Measurements from ENCODE around the gene PSD4.

- no peak for TF ChIP-seq POLR2A (IDR thresholded peaks at IDR 0.05)
- TF ChIP-seq POLR2AphosphoS5 (IDR thresholded peaks at IDR 0.05) = no peak
- TF ChIP-seq CTCF (IDR thresholded peaks at IDR 0.05) = no peak
Measured at GRCh38 chr2:113227290-113227689, 53.5 kb downstream of the PSD4 start.
